GM18870 (cell line): ENCODE results near the gene ZNF438.
"Not testable (repeated sequence)": the region's sequence is repeated elsewhere in the genome, so short reads cannot be mapped to it uniquely, and the experiment has no call there.

Source experiments
- ATAC-seq: cut with Tn5 transposase; IDR thresholded peaks from one replicate; pipeline ENCODE4 v1.9.1; 2021; ENCODE audit warnings: moderate library complexity; ENCODE audit not compliant: unreplicated experiment

The ZNF438 gene

DNA sequence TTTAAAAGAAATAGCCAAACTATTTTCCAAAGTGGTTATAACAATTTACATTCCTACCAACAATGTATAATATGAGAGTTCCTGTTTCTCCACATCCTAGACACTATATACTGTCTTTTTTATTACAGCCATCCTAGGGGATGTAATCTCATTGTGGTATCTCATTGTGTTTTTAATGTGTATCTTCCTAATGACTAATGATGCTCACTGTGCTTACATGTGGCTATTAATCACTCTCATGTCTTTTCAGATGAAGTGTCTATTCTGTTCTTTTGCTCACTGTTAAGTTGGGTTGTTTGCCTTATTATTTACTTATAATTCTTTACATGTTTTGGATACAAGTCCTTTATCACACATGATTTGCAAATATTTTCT is 71.8 kb downstream of the ZNF438 start:
- no peak for ATAC-seq

DNA sequence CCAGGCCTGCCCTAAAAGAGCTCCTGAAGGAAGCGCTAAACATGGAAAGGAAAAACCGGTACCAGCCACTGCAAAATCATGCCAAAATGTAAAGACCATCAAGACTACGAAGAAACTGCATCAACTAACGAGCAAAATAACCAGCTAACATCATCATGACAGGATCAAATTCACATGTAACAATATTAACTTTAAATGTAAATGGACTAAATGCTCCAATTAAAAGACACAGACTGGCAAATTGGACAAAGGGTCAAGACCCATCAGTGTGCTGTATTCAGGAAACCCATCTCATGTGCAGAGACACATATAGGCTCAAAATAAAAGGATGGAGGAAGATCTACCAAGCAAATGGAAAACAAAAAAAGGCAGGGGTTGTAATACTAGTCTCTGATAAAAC is 82.4 kb downstream of the ZNF438 start:
- ATAC-seq = not testable (repeated sequence)

DNA sequence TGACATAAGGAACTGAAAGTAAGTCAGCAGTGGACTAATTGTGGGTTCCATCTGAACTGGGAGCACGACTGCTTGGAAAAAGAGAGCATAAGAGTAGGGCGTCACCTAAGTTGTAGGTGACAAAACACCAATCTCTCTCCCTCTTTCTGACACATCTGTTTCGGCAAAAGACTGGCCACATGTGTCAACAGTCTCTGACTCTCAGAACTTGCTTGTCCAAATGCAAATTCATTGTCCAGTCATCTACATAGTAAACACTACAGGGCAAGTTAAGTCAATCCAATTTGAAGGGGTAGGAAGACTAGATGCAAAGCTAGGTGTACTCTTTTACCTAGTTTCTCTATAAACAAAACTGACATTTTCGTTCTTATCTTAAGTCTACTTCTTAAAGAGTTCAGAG is 87.7 kb downstream of the ZNF438 start:
- no peak for ATAC-seq

DNA sequence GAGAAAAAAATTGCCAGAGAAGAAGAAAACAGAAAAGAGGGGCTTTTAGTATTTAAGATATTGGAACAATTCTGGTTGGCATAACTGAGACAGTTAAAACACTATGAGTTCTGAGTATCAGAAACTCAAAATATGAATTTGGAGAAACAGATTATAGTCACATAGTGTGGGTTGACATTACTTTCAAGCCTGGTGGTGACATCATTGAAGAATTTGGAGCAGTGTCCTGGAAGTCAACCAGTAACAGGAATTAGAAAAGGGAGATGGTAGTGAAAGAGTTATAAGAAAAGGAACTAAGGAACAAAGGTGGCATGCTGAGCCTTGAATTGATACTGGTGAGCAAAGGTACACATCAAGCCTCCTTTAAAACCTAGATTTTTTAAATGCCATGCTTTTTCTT is 88.2 kb downstream of the ZNF438 start:
- ATAC-seq = no peak

DNA sequence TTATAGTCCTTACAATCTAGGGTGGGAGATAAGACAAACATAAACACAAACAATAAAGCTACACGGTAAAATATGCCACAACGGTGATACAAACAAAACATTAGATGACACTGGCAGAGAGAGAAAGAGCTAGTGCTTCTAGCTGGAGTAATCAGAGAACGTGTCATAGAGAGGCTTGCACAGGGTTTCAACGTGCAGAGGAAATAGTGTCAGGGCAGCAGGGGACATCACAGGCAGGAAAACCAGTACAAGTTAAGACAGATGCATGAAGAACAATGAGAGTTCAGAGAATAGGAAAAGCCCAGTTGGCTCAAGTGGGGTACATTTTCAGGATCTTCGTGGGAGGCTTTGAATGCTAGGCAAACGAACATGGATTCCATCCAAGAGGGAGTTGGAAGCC is 91.4 kb downstream of the ZNF438 start:
- ATAC-seq = no peak

DNA sequence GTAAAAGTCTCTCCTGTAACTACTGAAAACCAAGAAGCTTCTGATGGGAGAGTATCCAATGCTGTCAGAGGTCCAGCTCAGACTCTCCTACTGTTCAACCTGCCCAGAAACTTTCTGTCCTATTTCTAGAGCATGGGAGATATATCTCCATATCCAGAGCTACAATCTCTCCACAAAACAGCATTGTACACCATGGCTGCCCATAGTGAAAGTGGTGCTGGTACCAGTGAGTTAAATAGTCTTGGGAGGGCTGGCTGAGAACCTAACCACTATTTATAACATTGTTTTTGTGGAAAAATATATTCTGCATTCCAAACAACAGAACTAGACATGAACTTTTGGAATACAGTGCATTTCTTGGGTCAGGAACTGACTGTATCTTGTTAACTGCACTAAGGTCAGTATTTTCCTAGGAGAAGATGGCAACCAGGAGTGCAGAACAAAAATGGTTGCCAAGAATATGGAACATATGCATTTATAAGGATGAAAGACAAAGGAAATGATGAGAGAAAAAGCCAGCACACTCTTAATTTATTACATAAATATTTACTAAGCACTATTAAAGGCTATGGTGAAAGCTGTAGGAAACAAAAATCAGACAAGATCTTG is 91.9 kb downstream of the ZNF438 start:
- ATAC-seq = no peak

DNA sequence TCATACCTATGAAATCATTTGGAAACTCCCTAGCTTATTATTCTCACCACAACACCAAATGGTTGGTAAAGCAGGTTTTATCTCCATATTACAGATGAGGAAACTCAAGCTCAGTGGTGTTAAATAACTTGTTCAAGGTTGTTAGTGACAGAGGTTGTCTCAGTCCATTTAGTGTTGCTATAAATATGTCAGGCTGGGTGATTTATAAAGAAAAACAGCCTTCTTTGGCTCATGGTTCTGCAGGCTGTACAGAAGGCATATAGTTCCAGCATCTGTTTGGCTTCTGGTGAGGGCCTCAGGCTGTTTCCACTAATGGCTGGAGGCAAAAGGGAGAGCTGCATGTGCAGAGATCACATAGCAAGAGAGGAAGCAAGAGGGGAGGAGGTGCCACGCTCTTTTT is 96.6 kb downstream of the ZNF438 start:
- ATAC-seq = no peak

DNA sequence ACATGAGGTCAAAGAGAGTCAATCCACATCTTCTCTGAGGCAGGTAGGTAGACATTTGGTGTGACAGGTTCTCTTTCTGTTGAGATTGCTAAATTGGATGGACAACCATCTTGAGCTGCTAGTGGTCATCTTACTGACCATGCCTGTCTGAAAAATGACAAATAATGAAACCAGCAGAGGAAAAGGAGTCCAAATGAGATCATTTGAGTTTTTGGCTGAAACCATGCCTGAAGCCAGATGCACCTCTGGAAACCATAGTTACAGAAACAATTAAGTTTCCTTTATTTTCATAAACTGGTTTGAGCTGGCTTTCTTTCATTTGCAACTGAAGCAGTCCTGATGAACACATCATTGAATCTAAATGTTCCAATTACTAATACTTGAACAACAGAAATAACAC is 100.6 kb downstream of the ZNF438 start:
- ATAC-seq = no peak

DNA sequence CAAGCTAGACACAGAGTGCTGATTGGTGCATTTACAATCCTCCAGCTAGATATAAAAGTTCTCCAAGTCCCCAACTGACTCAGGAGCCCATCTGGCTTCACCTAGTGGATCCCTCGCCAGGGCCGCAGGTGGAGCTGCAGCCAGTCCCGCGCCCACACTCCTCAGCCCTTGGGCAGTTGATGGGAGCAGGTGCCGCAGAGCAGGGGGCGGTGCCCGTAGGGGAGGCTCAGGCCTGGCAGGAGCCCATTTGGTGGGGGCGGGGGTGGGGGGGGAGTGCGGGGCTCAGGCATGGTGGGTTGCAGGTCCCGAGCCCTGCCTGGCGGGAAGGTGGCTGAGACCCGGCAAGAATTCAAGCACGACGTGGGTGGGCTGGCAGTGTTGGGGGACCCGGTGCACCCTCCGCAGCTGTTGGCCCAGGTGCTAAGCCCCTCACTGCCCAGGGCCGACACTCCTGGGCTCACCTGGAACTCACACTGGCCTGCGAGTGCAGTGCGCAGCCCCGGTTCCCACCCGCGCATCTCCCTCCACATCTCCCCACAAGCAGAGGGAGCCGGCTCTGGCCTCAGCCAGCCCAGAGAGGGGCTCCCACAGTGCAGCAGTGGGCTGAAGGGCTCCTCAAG is 101.7 kb downstream of the ZNF438 start:
- ATAC-seq = no peak

DNA sequence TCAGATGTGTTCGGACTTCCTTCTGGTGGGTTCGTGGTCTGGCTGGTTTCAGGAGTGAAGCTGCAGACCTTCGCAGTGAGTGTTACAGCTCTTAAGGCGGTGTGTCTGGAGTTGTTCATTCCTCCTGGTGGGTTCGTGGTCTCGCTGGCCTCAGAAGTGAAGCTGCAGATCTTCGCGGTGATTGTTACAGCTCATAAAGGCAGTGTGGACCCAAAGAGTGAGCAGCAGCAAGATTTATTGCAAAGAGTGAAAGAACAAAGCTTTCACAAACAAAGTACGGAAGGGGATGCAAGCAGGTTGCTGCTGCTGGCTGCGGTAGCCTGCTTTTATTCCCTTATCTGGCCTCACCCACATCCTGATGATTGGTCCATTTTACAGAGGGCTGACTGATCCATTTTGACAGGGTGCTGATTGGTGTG is 102.3 kb downstream of the ZNF438 start:
- ATAC-seq = not testable (repeated sequence)

DNA sequence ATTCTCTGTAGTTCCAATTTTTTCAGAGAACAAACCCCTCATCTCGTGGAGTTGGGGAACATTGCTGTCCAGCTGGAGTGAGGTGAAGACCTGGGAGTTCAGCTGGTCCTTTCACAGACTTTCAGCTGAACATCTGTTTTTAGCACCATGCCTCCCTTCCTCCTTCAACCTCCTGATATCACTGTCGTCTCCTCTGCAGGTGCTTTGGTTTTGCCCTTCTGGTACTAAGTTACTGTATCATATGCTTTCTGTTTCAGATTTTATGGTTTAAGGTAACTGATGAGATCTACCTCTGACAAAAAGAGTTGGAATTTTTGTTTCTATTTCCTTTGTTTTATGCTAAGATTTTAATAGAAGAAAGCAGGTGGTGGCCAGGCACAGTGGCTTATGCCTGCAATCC is 102.9 kb downstream of the ZNF438 start:
- no peak for ATAC-seq

DNA sequence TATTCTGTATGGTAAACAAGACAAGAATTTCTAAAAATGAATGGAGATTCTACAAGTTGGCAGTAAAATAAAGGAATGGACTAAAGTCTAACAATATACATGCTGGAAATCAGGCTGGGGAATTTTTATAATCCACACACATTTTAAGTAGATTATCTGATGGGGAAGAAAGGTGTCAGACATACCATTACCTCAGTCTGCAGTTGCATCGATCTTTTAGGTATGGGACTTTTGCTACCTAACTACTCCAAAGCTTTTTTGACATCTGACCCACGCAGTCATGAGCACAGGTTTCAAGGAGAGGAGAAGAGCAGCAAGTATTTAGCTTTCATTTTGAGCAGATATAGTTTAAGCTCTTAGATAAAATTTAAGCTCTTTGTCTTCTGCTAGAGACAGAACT is 113.0 kb downstream of the ZNF438 start:
- no peak for ATAC-seq

DNA sequence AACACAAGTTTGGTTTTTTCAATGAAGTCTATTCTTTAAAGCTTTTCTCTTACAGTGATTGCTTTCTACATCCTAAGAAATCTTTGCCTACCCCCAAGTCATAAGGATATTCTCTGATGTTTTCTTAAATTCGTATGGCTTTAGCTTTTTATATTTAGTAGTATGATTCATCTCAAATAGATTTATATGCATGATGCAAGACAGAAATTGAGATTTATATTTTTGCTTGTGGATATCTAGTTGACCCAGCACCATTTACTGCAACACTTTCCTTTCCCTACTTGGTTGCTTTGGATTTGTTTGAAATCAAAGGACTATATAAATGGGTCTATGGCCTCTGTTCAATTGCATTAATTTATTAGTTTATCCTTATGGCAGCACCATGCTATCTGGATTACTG is 113.9 kb downstream of the ZNF438 start:
- ATAC-seq = no peak

DNA sequence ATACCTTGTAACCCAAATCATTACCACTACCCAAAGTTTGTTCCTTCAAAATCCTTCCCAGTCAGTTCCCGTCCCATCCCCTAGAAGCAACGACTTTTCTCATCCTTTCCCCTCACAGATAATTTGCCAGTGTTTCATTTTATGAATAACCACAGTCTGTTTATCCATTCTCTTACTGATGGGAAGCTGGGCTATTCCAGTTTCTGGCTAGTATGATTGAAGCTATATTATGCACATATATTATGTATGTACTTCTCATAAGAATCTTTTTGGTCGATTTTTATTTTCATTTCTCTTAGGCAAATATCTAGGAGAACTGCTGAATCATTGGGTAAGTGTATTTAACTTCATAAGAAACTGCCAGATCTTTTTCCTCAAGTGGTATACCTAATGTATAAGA is 114.6 kb downstream of the ZNF438 start:
- no peak for ATAC-seq

DNA sequence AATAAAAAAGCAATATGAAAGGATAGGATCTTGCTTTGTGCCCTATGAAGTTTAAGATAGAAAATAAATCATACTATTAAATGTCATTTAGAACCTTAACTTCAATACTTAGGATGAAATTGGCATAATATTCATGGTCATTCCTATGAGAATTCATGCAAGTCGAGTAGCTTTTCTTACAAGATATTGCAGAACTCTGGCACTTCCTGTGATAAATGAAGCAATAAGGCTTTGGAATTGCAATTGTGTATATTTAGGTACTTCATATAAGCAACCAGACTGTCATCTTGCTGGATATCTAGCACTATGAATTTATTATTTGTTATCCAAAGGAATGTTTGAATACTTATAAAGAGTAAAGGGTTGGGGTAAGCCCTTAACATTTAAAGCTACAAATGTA is 116.5 kb downstream of the ZNF438 start:
- ATAC-seq = no peak

DNA sequence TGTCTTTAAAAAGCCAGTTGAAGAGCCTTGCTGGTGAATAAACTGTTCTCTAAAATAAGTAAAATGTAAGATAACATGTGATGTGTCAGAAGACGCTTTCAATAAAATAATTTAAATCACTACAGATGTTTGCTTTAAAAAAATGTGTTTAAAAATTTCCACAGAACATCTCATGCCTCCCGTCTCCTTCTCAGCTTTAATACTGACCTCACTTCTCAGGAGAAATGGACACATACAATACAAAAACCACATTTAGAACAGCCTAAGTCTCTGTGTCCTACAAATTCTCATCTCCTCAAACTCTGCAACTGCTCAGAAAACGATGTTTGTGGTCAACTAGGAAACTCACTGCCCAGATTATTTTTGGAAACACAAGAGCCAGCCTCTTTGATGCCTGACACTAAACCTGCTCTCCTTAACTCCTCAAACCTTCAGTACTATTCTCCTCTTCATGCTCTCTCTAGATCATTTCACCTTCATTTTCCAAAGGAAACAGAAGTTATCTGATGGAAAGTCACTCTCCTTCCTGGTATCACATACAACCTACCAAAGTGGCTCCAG is 120.3 kb downstream of the ZNF438 start:
- no peak for ATAC-seq

DNA sequence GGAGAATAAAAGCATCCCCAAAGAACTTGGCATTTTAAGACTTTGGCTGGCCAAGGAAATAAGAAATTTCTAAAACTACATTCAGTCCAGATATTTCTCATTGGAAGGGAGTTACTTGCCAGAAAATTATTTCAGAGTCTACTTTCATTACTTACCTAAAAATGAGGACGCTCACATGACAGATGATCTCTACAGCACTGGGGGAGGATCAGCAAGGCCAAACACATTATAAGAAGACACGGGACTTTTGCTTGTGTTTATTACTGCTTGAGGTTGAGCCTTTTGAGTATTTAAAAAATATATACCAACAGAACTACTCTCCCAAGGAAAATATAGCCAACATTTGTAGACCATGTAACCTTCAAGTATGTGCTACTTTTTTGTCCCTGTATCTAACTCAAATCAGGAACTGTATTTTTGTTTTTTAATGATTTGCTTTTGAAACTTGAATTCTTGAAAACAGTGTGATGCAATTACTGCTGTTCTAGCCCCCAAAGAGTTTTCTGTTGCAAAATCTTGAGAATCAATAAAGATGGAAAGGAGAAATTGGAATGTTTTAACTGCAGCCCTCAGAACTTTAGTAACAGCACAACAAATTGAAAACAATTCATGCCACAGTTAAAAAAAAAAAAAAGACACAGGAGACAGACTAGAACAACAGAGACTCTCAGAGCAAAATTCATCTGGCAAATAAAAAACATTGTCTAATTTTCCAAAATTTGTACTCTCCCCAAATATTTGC is 128.1 kb downstream of the ZNF438 start:
- ATAC-seq = no peak

DNA sequence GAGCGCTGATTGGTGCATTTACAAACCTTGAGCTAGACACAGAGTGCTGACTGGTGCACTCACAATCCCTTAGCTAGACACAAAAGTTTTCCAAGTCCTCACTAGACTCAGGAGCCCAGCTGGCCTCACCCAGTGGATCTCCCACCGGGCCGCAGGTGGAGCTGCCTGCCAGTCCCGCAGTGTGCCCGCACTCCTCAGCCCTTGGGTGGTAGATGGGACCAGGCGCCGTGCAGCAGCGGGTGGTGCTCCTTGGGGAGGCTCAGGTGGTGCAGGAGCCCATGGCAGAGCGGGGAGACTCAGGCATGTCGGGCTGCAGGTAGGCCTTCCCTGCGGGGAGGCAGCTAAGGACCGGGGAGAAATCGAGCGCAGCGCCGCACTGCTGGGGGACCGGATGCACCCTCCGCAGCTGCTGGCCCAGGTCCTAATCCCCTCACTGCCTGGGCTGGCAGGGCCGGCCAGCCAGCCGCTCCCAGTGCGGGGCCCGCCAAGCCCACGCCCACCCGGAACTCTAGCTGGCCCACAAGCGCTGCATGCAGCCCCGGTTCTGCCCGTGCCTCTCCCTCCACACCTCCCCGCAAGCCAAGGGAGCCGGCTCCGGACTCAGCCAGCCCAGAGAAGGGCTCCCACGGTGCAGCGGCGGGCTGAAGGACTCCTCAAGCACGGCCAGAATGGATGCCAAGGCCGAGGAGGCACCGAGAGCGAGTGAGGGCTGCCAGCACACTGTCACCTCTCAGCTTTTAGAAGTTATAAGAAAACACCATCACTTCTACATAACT is 128.9 kb downstream of the ZNF438 start:
- ATAC-seq = no peak

DNA sequence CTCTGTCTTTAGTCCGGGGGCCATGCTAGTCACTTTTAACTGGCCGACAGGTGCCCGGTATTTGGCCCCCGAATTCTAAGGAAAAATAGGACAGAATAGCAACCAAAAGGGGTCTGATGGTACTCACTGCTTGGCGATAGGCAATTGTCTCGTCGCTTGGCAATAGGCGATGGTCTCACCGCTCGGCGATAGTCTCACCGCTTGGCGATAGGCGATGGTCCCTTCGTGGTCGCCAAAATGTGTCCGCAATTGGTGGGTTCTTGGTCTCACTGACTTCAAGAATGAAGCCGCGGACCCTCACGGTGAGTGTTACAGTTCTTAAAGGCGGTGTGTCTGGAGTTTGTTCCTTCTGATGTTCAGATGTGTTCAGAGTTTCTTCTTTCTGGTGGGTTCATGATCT is 130.2 kb downstream of the ZNF438 start:
- ATAC-seq = not testable (repeated sequence)

DNA sequence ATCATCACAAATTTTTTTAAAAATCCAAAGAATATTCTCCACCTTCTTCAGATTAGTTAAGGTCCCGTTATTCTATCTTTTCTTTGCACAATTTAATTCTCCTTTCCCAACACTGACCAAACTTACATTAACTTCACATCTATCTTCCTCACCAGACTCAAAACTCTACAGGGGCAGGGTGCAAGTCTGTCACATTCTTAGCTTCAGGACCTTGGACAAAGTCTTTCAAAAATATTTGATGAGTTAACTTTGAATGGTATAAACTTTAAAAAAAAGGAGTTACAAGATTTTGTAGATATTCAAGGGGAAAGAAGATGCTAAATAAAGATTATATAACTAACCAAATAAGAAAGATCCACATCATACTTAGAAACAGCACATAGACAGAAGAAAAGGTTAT is 132.7 kb downstream of the ZNF438 start:
- ATAC-seq = no peak

DNA sequence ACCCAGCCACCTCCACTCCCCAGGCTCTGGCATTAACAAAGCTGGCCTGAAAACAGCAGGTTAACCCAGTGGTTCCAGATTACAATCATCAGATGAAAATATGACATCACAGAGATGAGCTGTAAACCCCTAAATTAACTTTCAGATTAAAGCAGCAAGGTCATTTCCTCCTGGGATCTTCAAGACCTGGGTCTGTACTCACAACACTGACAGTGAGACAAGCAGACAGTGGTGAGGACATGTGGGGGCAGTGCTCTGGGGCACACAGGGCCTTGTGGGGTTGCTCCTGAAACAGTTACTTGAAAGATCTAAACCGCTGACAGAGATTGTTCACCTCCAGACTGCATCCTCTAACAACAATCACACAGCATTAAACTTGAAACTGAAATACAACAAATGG is 134.1 kb downstream of the ZNF438 start:
- ATAC-seq = no peak
